ENCODE results near the gene PITX2. TPM values are rescaled to one million over a fixed set of nuclear protein-coding genes. Genes with fewer than 3 reads are reported as not detected.
A peak's percentile ranks its signal among the peaks of the same experiment; 100 is the strongest.

Gene PITX2
- total RNA-seq, 1 experiment from 2014 or later = 24.9 TPM

DNA sequence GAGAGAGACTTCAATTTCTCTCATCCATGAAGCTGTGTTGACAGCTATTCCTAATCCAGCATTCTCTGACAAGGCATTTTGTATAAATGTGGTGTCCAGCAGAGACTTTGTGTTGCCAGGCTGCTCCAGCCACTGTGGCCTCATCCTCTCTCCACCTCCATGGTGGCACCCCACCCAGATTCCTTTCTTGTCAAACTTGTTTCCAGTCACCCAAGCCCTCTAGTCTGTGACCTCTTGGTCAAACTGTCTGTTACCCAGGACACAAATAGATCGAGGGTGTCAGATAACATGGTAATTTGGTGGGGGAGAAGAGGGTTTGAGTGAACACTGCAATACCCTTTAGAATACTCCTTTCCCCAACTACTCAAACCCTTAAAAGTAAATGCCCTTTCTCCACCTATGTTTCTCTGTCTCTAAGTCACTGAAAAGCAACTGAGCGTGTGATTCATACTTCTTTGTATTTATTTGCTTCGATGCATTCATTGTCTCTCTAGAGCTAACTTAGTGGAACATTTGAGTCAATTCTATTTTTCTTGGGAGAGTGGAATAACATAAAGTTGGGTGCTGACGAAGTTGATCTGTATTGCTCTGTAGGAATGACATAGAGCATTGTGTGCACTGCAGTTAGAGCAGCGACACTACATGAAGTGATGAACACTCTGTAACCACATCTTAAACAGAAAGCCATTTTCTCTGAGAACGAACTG is 13.7 kb downstream of the PITX2 start:
- Mint-ChIP-seq H3K27ac (no peak overlapping the region), H3K36me3 (peaks cover 2% of the 10 kb centered on the region), H3K9me3 (no peaks in the 10 kb centered on the region), H3K4me1 (peaks cover 49% of the 10 kb centered on the region), H3K4me3 (no peak overlapping the region), H3K27me3 (ENCODE audit: low read depth) (peaks cover 70% of the 10 kb centered on the region)
- POLR2A ChIA-PET = no interaction called here
- TF ChIP-seq, protein P1, sequence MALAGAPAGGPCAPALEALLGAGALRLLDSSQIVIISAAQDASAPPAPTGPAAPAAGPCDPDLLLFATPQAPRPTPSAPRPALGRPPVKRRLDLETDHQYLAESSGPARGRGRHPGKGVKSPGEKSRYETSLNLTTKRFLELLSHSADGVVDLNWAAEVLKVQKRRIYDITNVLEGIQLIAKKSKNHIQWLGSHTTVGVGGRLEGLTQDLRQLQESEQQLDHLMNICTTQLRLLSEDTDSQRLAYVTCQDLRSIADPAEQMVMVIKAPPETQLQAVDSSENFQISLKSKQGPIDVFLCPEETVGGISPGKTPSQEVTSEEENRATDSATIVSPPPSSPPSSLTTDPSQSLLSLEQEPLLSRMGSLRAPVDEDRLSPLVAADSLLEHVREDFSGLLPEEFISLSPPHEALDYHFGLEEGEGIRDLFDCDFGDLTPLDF (CRISPR knock-in tag; IDR thresholded peaks at IDR 0.05) = no peak
- peak; percentile 29 for ATAC-seq
- no peak for DNase-seq (ENCODE audit: low spot score)
- CTCF ChIA-PET = no interaction called here

DNA sequence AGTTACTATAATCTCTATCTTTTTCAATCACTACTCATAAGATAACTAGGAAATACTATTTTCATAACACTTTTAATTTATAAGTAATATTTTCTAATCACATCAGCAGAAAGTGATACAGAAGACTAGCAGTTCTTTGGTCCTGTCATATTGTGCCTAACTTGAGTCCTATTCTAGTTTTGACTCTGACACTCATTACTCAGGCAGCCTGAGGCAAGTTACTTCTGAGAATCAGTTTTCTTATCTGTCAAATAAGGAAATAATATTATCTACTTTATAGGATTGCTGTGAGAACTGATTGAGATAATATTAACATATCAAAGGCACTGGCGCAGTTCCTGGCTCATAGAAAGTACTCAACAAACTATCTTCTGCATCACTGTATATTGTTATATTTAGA is 17.8 kb downstream of the PITX2 start:
- H3K36me3 Mint-ChIP-seq = peaks cover 2% of the 10 kb centered on the region
- H3K27me3 Mint-ChIP-seq (ENCODE audit: low read depth) = peaks cover 29% of the 10 kb centered on the region
- no peak overlapping the region for H3K4me3 Mint-ChIP-seq
- TF ChIP-seq ZNF138 (CRISPR knock-in tag; conservative IDR thresholded peaks at IDR 0.05) (no peak), RORB (CRISPR knock-in tag; IDR thresholded peaks at IDR 0.05) (no peak), NFYB (CRISPR knock-in tag; conservative IDR thresholded peaks at IDR 0.05; ENCODE audit: low read depth) (no peak), ESRRA (CRISPR knock-in tag; IDR thresholded peaks at IDR 0.05; ENCODE audit: borderline replicate concordance) (no peak), ZBTB21 (CRISPR knock-in tag; IDR thresholded peaks at IDR 0.05; ENCODE audit: borderline replicate concordance) (no peak), ELF4 (CRISPR knock-in tag; IDR thresholded peaks at IDR 0.05; ENCODE audit: low read depth) (no peak), ZNF416 (CRISPR knock-in tag; IDR thresholded peaks at IDR 0.05) (no peak), ZNF396 (CRISPR knock-in tag; IDR thresholded peaks at IDR 0.05; ENCODE audit: borderline replicate concordance) (no peak)
- TF ChIP-seq, protein P2, sequence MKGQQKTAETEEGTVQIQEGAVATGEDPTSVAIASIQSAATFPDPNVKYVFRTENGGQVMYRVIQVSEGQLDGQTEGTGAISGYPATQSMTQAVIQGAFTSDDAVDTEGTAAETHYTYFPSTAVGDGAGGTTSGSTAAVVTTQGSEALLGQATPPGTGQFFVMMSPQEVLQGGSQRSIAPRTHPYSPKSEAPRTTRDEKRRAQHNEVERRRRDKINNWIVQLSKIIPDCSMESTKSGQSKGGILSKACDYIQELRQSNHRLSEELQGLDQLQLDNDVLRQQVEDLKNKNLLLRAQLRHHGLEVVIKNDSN (CRISPR knock-in tag; IDR thresholded peaks at IDR 0.05) = no peak
- TF ChIP-seq, protein P3, sequence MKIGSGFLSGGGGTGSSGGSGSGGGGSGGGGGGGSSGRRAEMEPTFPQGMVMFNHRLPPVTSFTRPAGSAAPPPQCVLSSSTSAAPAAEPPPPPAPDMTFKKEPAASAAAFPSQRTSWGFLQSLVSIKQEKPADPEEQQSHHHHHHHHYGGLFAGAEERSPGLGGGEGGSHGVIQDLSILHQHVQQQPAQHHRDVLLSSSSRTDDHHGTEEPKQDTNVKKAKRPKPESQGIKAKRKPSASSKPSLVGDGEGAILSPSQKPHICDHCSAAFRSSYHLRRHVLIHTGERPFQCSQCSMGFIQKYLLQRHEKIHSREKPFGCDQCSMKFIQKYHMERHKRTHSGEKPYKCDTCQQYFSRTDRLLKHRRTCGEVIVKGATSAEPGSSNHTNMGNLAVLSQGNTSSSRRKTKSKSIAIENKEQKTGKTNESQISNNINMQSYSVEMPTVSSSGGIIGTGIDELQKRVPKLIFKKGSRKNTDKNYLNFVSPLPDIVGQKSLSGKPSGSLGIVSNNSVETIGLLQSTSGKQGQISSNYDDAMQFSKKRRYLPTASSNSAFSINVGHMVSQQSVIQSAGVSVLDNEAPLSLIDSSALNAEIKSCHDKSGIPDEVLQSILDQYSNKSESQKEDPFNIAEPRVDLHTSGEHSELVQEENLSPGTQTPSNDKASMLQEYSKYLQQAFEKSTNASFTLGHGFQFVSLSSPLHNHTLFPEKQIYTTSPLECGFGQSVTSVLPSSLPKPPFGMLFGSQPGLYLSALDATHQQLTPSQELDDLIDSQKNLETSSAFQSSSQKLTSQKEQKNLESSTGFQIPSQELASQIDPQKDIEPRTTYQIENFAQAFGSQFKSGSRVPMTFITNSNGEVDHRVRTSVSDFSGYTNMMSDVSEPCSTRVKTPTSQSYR (CRISPR knock-in tag; IDR thresholded peaks at IDR 0.05) = no peak
- TF ChIP-seq, protein P4, sequence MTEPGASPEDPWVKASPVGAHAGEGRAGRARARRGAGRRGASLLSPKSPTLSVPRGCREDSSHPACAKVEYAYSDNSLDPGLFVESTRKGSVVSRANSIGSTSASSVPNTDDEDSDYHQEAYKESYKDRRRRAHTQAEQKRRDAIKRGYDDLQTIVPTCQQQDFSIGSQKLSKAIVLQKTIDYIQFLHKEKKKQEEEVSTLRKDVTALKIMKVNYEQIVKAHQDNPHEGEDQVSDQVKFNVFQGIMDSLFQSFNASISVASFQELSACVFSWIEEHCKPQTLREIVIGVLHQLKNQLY (CRISPR knock-in tag; IDR thresholded peaks at IDR 0.05) = no peak
- TF ChIP-seq, protein P5, sequence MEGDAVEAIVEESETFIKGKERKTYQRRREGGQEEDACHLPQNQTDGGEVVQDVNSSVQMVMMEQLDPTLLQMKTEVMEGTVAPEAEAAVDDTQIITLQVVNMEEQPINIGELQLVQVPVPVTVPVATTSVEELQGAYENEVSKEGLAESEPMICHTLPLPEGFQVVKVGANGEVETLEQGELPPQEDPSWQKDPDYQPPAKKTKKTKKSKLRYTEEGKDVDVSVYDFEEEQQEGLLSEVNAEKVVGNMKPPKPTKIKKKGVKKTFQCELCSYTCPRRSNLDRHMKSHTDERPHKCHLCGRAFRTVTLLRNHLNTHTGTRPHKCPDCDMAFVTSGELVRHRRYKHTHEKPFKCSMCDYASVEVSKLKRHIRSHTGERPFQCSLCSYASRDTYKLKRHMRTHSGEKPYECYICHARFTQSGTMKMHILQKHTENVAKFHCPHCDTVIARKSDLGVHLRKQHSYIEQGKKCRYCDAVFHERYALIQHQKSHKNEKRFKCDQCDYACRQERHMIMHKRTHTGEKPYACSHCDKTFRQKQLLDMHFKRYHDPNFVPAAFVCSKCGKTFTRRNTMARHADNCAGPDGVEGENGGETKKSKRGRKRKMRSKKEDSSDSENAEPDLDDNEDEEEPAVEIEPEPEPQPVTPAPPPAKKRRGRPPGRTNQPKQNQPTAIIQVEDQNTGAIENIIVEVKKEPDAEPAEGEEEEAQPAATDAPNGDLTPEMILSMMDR (IDR thresholded peaks at IDR 0.05) = no peak
- TF ChIP-seq, protein P6, sequence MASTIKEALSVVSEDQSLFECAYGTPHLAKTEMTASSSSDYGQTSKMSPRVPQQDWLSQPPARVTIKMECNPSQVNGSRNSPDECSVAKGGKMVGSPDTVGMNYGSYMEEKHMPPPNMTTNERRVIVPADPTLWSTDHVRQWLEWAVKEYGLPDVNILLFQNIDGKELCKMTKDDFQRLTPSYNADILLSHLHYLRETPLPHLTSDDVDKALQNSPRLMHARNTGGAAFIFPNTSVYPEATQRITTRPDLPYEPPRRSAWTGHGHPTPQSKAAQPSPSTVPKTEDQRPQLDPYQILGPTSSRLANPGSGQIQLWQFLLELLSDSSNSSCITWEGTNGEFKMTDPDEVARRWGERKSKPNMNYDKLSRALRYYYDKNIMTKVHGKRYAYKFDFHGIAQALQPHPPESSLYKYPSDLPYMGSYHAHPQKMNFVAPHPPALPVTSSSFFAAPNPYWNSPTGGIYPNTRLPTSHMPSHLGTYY (CRISPR knock-in tag; IDR thresholded peaks at IDR 0.05) = no peak
- TF ChIP-seq, protein P7, sequence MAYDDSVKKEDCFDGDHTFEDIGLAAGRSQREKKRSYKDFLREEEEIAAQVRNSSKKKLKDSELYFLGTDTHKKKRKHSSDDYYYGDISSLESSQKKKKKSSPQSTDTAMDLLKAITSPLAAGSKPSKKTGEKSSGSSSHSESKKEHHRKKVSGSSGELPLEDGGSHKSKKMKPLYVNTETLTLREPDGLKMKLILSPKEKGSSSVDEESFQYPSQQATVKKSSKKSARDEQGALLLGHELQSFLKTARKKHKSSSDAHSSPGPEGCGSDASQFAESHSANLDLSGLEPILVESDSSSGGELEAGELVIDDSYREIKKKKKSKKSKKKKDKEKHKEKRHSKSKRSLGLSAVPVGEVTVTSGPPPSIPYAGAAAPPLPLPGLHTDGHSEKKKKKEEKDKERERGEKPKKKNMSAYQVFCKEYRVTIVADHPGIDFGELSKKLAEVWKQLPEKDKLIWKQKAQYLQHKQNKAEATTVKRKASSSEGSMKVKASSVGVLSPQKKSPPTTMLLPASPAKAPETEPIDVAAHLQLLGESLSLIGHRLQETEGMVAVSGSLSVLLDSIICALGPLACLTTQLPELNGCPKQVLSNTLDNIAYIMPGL (CRISPR knock-in tag; IDR thresholded peaks at IDR 0.05) = no peak
- TF ChIP-seq, protein P8, sequence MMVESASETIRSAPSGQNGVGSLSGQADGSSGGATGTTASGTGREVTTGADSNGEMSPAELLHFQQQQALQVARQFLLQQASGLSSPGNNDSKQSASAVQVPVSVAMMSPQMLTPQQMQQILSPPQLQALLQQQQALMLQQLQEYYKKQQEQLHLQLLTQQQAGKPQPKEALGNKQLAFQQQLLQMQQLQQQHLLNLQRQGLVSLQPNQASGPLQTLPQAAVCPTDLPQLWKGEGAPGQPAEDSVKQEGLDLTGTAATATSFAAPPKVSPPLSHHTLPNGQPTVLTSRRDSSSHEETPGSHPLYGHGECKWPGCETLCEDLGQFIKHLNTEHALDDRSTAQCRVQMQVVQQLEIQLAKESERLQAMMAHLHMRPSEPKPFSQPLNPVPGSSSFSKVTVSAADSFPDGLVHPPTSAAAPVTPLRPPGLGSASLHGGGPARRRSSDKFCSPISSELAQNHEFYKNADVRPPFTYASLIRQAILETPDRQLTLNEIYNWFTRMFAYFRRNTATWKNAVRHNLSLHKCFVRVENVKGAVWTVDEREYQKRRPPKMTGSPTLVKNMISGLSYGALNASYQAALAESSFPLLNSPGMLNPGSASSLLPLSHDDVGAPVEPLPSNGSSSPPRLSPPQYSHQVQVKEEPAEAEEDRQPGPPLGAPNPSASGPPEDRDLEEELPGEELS (CRISPR knock-in tag; IDR thresholded peaks at IDR 0.05) = no peak
- no peak overlapping the region for H3K27ac Mint-ChIP-seq
- DNase-seq (ENCODE audit: low spot score) (no peak), ATAC-seq (no peak)
- peaks cover 14% of the 10 kb centered on the region for H3K4me1 Mint-ChIP-seq
- ChIA-PET CTCF (no interaction called here), POLR2A (interaction anchor here (0.6 kb wide), 1 partner anchor 8 kb away, joined by 3 read pairs; no protein-coding TSS in a partner anchor)
- H3K9me3 Mint-ChIP-seq = peaks cover under 1% of the 10 kb centered on the region
